K562 (cell line): Measurements from ENCODE around the gene NEMF. TPM values are rescaled to one million over a fixed set of nuclear protein-coding genes. Genes with fewer than 3 reads are reported as not detected.

Experiments used
- BACH1 ChIP-seq: fragments of 200-800 bp; sonication (Bioruptor generic); IDR thresholded peaks from 2 replicates; pipeline ENCODE4 v1.6.1; 2016; ENCODE audit warnings: missing genetic modification characterization, missing compliant biosample characterization
- CBX1 ChIP-seq: sonication (generic); IDR thresholded peaks from 2 replicates; pipeline ENCODE4 v1.6.1; 2016; ENCODE audit warnings: antibody characterized with exemption, low read depth, mild to moderate bottlenecking
- EHMT2 ChIP-seq: fragments of 450-650 bp; IDR thresholded peaks from 2 replicates; pipeline ENCODE4 v1.6.1; 2018; ENCODE audit warnings: antibody characterized with exemption
- EWSR1 ChIP-seq: fragments of 450-650 bp; IDR thresholded peaks from 2 replicates; pipeline ENCODE4 v1.6.1; 2018; ENCODE audit warnings: borderline replicate concordance, mild to moderate bottlenecking, low read depth, moderate library complexity; ENCODE audit not compliant: partially characterized antibody
- IRF2 ChIP-seq: sonication (generic); formaldehyde crosslinking; IDR thresholded peaks from 2 replicates; pipeline ENCODE4 v1.8.1; 2022; ENCODE audit warnings: mild to moderate bottlenecking, missing genetic modification reagents
- KHSRP ChIP-seq: fragments of 450-650 bp; IDR thresholded peaks from 2 replicates; pipeline ENCODE4 v1.6.1; 2017
- MAFG ChIP-seq: fragments of 450-650 bp; conservative IDR thresholded peaks from 2 replicates; pipeline ENCODE4 v1.6.1; 2016; ENCODE audit warnings: missing genetic modification characterization, missing compliant biosample characterization
- MAFK ChIP-seq: IDR thresholded peaks from 2 replicates; pipeline ENCODE4 v1.6.1; 2011; ENCODE audit warnings: low read length, improper control_type of control experiment
- MBD2 ChIP-seq: sonication (generic); IDR thresholded peaks from 2 replicates; pipeline ENCODE4 v1.6.1; 2016; ENCODE audit warnings: low read depth, borderline replicate concordance
- SMARCE1 ChIP-seq: fragments of 450-650 bp; IDR thresholded peaks from 2 replicates; pipeline ENCODE4 v1.7.1; 2016; ENCODE audit warnings: mild to moderate bottlenecking
- SNRNP70 ChIP-seq: fragments of 200-400 bp; formaldehyde crosslinking; optimal IDR thresholded peaks from 2 replicates; pipeline ENCODE3; 2017; ENCODE audit warnings: low read depth, low read length
- SOX6 ChIP-seq: fragments of 450-650 bp; IDR thresholded peaks from 2 replicates; pipeline ENCODE4 v1.6.1; 2014; ENCODE audit warnings: mild to moderate bottlenecking
- ZBTB7A ChIP-seq: IDR thresholded peaks from 2 replicates; pipeline ENCODE4 v1.6.1; 2011; ENCODE audit warnings: low read depth, mild to moderate bottlenecking, low read length, moderate library complexity, borderline replicate concordance; ENCODE audit not compliant: control insufficient read depth
- ZNF133 ChIP-seq: fragments of 250-450 bp; sonication (Bioruptor Pico); IDR thresholded peaks from 2 replicates; pipeline ENCODE4 v1.4.0; 2020; ENCODE audit warnings: mild to moderate bottlenecking
- ZNF695 ChIP-seq: fragments of 450-650 bp; formaldehyde crosslinking; IDR thresholded peaks from 2 replicates; pipeline ENCODE4 v1.4.0; 2020; ENCODE audit warnings: mild to moderate bottlenecking, moderate library complexity
- polyA plus RNA-seq, 8 experiments: library from polyadenylated mRNA; depleted of rRNA in 4 of 8; stranded (reverse) in 5 of 8; unstranded in 3 of 8; fragments of >200 nt; fragmentation: Nextera tagmentation in 2 of 8; fragmentation: Illumina TruSeq in 1 of 8; extraction: Ambion mirVana in 2 of 8; extraction: Trizol in 1 of 8; gene quantifications; 2 replicates each; pipeline versions ENCODE4 v1.2.1 to v1.2.3, GENCODE V29; 2011 to 2014; ENCODE audit warnings: inconsistent platforms in 1 of 8, missing spikeins in 1 of 8
- total RNA-seq, 7 experiments: library from RNA; depleted of rRNA in 6 of 7; stranded (reverse); fragments of >200 nt in 6 of 7; fragmentation: Illumina TruSeq in 2 of 7; extraction: Trizol in 2 of 7; gene quantifications; 2 replicates each; pipeline versions ENCODE4 v1.2.1 to v1.2.3, GENCODE V29; 2011 to 2021; ENCODE audit warnings: low replicate concordance in 1 of 7
- TF ChIP-seq, protein P1 (sequence below): fragments of 450-650 bp; IDR thresholded peaks from 2 replicates; pipeline ENCODE4 v1.6.1; 2017; ENCODE audit warnings: antibody characterized with exemption, mild to moderate bottlenecking
- TF ChIP-seq, protein P2 (sequence below): sonication (generic); formaldehyde crosslinking; IDR thresholded peaks from 2 replicates; pipeline ENCODE4 v1.5.0; 2020; ENCODE audit warnings: missing genetic modification reagents
- TF ChIP-seq, protein P3 (sequence below): fragments of 250-450 bp; sonication (Bioruptor Pico); IDR thresholded peaks from 2 replicates; pipeline ENCODE4 v1.8.0; 2021; ENCODE audit warnings: borderline replicate concordance, mild to moderate bottlenecking, moderate library complexity; ENCODE audit not compliant: poor library complexity, severe bottlenecking
- TF ChIP-seq, protein P4 (sequence below): fragments of 450-650 bp; formaldehyde crosslinking; conservative IDR thresholded peaks from 2 replicates; pipeline ENCODE4 v1.4.0; 2022; ENCODE audit warnings: mild to moderate bottlenecking, missing genetic modification characterization
- TF ChIP-seq, protein P5 (sequence below): fragments of 250-450 bp; sonication (Bioruptor Pico); IDR thresholded peaks from 2 replicates; pipeline ENCODE4 v1.8.0; 2022; ENCODE audit warnings: inconsistent platforms, mild to moderate bottlenecking, moderate library complexity, borderline replicate concordance

NEMF gene
- total and polyA plus RNA-seq, 9 of the 15 experiments (the other 6 are each of a cell fraction or from before 2014, with no cell fraction given), result 38.8 to 94.4 (median 61.0) TPM

DNA sequence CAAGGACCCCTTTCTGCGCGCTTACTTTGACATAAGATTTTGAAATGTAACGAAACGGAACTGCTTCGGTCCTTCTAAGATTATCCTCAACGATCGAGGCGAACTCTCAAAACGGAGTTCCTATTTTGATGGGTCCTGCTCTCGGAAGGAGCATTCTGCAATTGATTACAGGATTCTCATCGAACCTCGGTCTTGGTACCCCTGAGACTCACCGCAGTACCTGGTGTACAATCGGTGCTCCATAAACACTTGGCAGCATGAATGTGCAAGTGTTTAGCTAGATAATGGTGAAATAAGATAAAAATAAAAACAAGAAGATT, 530 bp upstream of the NEMF start (continued):
- TF ChIP-seq, protein P1, sequence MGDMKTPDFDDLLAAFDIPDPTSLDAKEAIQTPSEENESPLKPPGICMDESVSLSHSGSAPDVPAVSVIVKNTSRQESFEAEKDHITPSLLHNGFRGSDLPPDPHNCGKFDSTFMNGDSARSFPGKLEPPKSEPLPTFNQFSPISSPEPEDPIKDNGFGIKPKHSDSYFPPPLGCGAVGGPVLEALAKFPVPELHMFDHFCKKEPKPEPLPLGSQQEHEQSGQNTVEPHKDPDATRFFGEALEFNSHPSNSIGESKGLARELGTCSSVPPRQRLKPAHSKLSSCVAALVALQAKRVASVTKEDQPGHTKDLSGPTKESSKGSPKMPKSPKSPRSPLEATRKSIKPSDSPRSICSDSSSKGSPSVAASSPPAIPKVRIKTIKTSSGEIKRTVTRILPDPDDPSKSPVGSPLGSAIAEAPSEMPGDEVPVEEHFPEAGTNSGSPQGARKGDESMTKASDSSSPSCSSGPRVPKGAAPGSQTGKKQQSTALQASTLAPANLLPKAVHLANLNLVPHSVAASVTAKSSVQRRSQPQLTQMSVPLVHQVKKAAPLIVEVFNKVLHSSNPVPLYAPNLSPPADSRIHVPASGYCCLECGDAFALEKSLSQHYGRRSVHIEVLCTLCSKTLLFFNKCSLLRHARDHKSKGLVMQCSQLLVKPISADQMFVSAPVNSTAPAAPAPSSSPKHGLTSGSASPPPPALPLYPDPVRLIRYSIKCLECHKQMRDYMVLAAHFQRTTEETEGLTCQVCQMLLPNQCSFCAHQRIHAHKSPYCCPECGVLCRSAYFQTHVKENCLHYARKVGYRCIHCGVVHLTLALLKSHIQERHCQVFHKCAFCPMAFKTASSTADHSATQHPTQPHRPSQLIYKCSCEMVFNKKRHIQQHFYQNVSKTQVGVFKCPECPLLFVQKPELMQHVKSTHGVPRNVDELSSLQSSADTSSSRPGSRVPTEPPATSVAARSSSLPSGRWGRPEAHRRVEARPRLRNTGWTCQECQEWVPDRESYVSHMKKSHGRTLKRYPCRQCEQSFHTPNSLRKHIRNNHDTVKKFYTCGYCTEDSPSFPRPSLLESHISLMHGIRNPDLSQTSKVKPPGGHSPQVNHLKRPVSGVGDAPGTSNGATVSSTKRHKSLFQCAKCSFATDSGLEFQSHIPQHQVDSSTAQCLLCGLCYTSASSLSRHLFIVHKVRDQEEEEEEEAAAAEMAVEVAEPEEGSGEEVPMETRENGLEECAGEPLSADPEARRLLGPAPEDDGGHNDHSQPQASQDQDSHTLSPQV, result no peak
- no peak for TF ChIP-seq KHSRP
- TF ChIP-seq, protein P2, sequence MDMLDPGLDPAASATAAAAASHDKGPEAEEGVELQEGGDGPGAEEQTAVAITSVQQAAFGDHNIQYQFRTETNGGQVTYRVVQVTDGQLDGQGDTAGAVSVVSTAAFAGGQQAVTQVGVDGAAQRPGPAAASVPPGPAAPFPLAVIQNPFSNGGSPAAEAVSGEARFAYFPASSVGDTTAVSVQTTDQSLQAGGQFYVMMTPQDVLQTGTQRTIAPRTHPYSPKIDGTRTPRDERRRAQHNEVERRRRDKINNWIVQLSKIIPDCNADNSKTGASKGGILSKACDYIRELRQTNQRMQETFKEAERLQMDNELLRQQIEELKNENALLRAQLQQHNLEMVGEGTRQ, result no peak
- no peak for TF ChIP-seq SNRNP70
- TF ChIP-seq CBX1, result no peak
- TF ChIP-seq EWSR1, result no peak
- TF ChIP-seq SMARCE1, result no peak
- no peak for TF ChIP-seq IRF2 (CRISPR knock-in tag)
- peak; percentile 10; the same call in 1 of the 2 replicates for TF ChIP-seq MAFK
- TF ChIP-seq, protein P3, sequence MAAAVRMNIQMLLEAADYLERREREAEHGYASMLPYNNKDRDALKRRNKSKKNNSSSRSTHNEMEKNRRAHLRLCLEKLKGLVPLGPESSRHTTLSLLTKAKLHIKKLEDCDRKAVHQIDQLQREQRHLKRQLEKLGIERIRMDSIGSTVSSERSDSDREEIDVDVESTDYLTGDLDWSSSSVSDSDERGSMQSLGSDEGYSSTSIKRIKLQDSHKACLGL (CRISPR knock-in tag), result no peak
- TF ChIP-seq ZBTB7A, result peak; percentile 71; the same call in 1 of the 2 replicates
- TF ChIP-seq, protein P4, sequence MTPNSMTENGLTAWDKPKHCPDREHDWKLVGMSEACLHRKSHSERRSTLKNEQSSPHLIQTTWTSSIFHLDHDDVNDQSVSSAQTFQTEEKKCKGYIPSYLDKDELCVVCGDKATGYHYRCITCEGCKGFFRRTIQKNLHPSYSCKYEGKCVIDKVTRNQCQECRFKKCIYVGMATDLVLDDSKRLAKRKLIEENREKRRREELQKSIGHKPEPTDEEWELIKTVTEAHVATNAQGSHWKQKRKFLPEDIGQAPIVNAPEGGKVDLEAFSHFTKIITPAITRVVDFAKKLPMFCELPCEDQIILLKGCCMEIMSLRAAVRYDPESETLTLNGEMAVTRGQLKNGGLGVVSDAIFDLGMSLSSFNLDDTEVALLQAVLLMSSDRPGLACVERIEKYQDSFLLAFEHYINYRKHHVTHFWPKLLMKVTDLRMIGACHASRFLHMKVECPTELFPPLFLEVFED, result no peak
- TF ChIP-seq ZNF695 (CRISPR knock-in tag), result no peak
- no peak for TF ChIP-seq SOX6
- 0 out of 2 replicates have a peak, but pooled peaks have one; percentile 0 for TF ChIP-seq EHMT2
- no peak for TF ChIP-seq MAFG (tag)
- TF ChIP-seq, protein P5, sequence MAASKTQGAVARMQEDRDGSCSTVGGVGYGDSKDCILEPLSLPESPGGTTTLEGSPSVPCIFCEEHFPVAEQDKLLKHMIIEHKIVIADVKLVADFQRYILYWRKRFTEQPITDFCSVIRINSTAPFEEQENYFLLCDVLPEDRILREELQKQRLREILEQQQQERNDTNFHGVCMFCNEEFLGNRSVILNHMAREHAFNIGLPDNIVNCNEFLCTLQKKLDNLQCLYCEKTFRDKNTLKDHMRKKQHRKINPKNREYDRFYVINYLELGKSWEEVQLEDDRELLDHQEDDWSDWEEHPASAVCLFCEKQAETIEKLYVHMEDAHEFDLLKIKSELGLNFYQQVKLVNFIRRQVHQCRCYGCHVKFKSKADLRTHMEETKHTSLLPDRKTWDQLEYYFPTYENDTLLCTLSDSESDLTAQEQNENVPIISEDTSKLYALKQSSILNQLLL (CRISPR knock-in tag), result no peak
- no peak for TF ChIP-seq ZNF133
- TF ChIP-seq MBD2, result no peak
- TF ChIP-seq BACH1 (tag), result no peak
